SK-N-SH (cell line): ENCODE data around the gene SAE1. TPM values are rescaled to one million over a fixed set of nuclear protein-coding genes. Genes with fewer than 3 reads are reported as not detected.

Source experiments
- CTCF ChIA-PET: fragments of 300-600, 350-600 bp; formaldehyde crosslinking; extraction: SDS; loops from one replicate; lab custom pipeline; 2021; lab: Yijun Ruan, JAX
- POLR2A ChIA-PET: fragments of 350-600 bp; sonication (Branson Sonifier 250); formaldehyde crosslinking; extraction: SDS; loops from one replicate; lab custom pipeline; 2020; ENCODE audit warnings: antibody characterized with exemption, inconsistent platforms; lab: Yijun Ruan, JAX
- DNase-seq: peaks from one replicate; pipeline ENCODE4 v3.0.0; 2012
- H2AFZ ChIP-seq: fragments of 200-600 bp; sonication (generic); 2 replicates; pipeline ENCODE4 v1.8.1; 2016; ENCODE audit warnings: antibody characterized with exemption, mild to moderate bottlenecking, low read depth
- H3F3A ChIP-seq: fragments of 200-600 bp; sonication (generic); replicated peaks from 2 replicates; pipeline ENCODE3; 2016; ENCODE audit warnings: antibody characterized with exemption, mild to moderate bottlenecking; ENCODE audit not compliant: insufficient read depth
- H3K27ac ChIP-seq, 2 experiments: fragments of 200-500 bp in 1 of 2; fragments of 200-600 bp in 1 of 2; sonication (Bioruptor generic) in 1 of 2; sonication (generic), shearing (Covaris generic) in 1 of 2; 2 replicates each; pipeline versions ENCODE4 v1.5.1 to v1.6.1; 2014 to 2016; ENCODE audit warnings: low read depth in 2 of 2, inconsistent platforms in 1 of 2, low read length in 1 of 2, mild to moderate bottlenecking in 1 of 2, mixed read lengths in 1 of 2
- H3K27me3 ChIP-seq: fragments of 200-600 bp; sonication (generic), shearing (Covaris generic); 2 replicates; pipeline ENCODE4 v1.6.1; 2016; ENCODE audit warnings: mixed run types; ENCODE audit not compliant: insufficient read depth
- H3K36me3 ChIP-seq, 2 experiments: fragments of 200-500 bp in 1 of 2; fragments of 200-600 bp in 1 of 2; sonication (Bioruptor generic) in 1 of 2; sonication (generic) in 1 of 2; replicated peaks in 1 of 2; 2 replicates each; pipeline versions ENCODE3 to v1.5.1; 2014 to 2016; ENCODE audit warnings: low read length in 1 of 2, mild to moderate bottlenecking in 1 of 2; ENCODE audit not compliant: insufficient read depth in 2 of 2, control insufficient read depth in 1 of 2
- H3K4me1 ChIP-seq, 2 experiments: fragments of 200-500 bp in 1 of 2; fragments of 200-600 bp in 1 of 2; sonication (Bioruptor generic) in 1 of 2; sonication (generic), shearing (Covaris generic) in 1 of 2; 2 replicates each; pipeline versions ENCODE4 v1.5.1 to v1.6.1; 2014 to 2016; ENCODE audit warnings: low read depth in 1 of 2, low read length in 1 of 2, mixed run types in 1 of 2; ENCODE audit not compliant: insufficient read depth in 2 of 2, control insufficient read depth in 1 of 2
- H3K4me2 ChIP-seq: fragments of 200-600 bp; sonication (generic), shearing (Covaris generic); 2 replicates; pipeline ENCODE4 v1.6.1; 2017; ENCODE audit warnings: mixed run types
- H3K4me3 ChIP-seq, 2 experiments: fragments of 200-500 bp in 1 of 2; fragments of 200-600 bp in 1 of 2; sonication (Bioruptor generic) in 1 of 2; sonication (generic), shearing (Covaris generic) in 1 of 2; 2 replicates each; pipeline versions ENCODE4 v1.5.1 to v1.8.1; 2014 to 2016; ENCODE audit warnings: low read depth in 2 of 2, inconsistent platforms in 1 of 2, low read length in 1 of 2, mild to moderate bottlenecking in 1 of 2, mixed read lengths in 1 of 2, moderate library complexity in 1 of 2
- H3K79me2 ChIP-seq: fragments of 200-600 bp; sonication (generic); 2 replicates; pipeline ENCODE4 v1.8.1; 2017; ENCODE audit warnings: mild to moderate bottlenecking; ENCODE audit not compliant: insufficient read depth
- H3K9ac ChIP-seq: fragments of 200-600 bp; sonication (generic); 2 replicates; pipeline ENCODE4 v1.6.1; 2017; ENCODE audit warnings: mixed run types
- H3K9me2 ChIP-seq: fragments of 200-600 bp; sonication (generic); 2 replicates; pipeline ENCODE4 v1.6.1; 2017; ENCODE audit warnings: mixed run types
- H3K9me3 ChIP-seq: fragments of 200-600 bp; sonication (generic); 2 replicates; pipeline ENCODE4 v1.6.1; 2017; ENCODE audit warnings: mixed run types, mild to moderate bottlenecking, moderate library complexity
- H4K20me1 ChIP-seq: fragments of 200-600 bp; sonication (generic); 2 replicates; pipeline ENCODE4 v1.6.1; 2017; ENCODE audit warnings: mild to moderate bottlenecking, mixed run types; ENCODE audit not compliant: insufficient read depth
- CTCF ChIP-seq: fragments of 200-600 bp; sonication (generic); IDR thresholded peaks from 2 replicates; pipeline ENCODE4 v1.6.1; 2017; ENCODE audit warnings: antibody characterized with exemption, mild to moderate bottlenecking, moderate library complexity
- EP300 ChIP-seq, 2 experiments: IDR thresholded peaks; 2 replicates each; pipeline versions ENCODE4 v1.4.0 to v1.6.1; 2012; ENCODE audit warnings: borderline replicate concordance in 1 of 2, low read depth in 1 of 2, low read length in 1 of 2
- EZH2phosphoT487 ChIP-seq: fragments of 200-600 bp; sonication (generic); IDR thresholded peaks from 2 replicates; pipeline ENCODE4 v1.6.1; 2017; ENCODE audit warnings: low read depth, mixed run types, mild to moderate bottlenecking, antibody characterized with exemption, moderate library complexity, borderline replicate concordance
- FOSL2 ChIP-seq: IDR thresholded peaks from 2 replicates; pipeline ENCODE4 v1.4.0; 2012; ENCODE audit warnings: low read depth, mild to moderate bottlenecking, moderate library complexity, borderline replicate concordance
- FOXJ3 ChIP-seq: sonication (generic); formaldehyde crosslinking; IDR thresholded peaks from 2 replicates; pipeline ENCODE4 v1.5.1; 2020; ENCODE audit warnings: mild to moderate bottlenecking, missing genetic modification reagents
- FOXM1 ChIP-seq: IDR thresholded peaks from 2 replicates; pipeline ENCODE4 v1.4.0; 2012; ENCODE audit warnings: low read depth, mild to moderate bottlenecking
- GABPA ChIP-seq: IDR thresholded peaks from 2 replicates; pipeline ENCODE4 v1.4.0; 2012; ENCODE audit warnings: low read depth, mild to moderate bottlenecking
- GATA2 ChIP-seq: sonication (generic); formaldehyde crosslinking; IDR thresholded peaks from 2 replicates; pipeline ENCODE4 v1.5.0; 2020; ENCODE audit warnings: mild to moderate bottlenecking, missing genetic modification reagents
- JUND ChIP-seq: IDR thresholded peaks from 2 replicates; pipeline ENCODE4 v1.4.0; 2012
- MEF2A ChIP-seq: IDR thresholded peaks from 2 replicates; pipeline ENCODE4 v1.4.0; 2012; ENCODE audit warnings: low read depth, borderline replicate concordance
- MXI1 ChIP-seq: IDR thresholded peaks from 2 replicates; pipeline ENCODE4 v1.6.1; 2012; ENCODE audit warnings: mild to moderate bottlenecking, low read depth, low read length, improper control_type of control experiment
- NFIC ChIP-seq: IDR thresholded peaks from 2 replicates; pipeline ENCODE4 v1.4.0; 2012; ENCODE audit warnings: borderline replicate concordance
- POLR2AphosphoS5 ChIP-seq: IDR thresholded peaks from 2 replicates; pipeline ENCODE4 v1.6.1; 2012; ENCODE audit warnings: low read depth, low read length
- RAD21 ChIP-seq: IDR thresholded peaks from 2 replicates; pipeline ENCODE4 v1.6.1; 2012; ENCODE audit warnings: mild to moderate bottlenecking, low read length
- RCOR1 ChIP-seq: fragments of 150-350 bp; IDR thresholded peaks from 2 replicates; pipeline ENCODE4 v1.6.1; 2017; ENCODE audit warnings: antibody characterized with exemption, low read length
- REST ChIP-seq: IDR thresholded peaks from 2 replicates; pipeline ENCODE4 v1.6.1; 2012; ENCODE audit warnings: mild to moderate bottlenecking, low read depth, low read length, moderate library complexity
- RFX5 ChIP-seq: IDR thresholded peaks from 2 replicates; pipeline ENCODE4 v1.6.1; 2012; ENCODE audit warnings: mild to moderate bottlenecking, improper control_type of control experiment, low read length
- RXRA ChIP-seq: IDR thresholded peaks from 2 replicates; pipeline ENCODE4 v1.4.0; 2012; ENCODE audit warnings: low read depth, mild to moderate bottlenecking, borderline replicate concordance
- SMC3 ChIP-seq: IDR thresholded peaks from 2 replicates; pipeline ENCODE4 v1.6.1; 2012; ENCODE audit warnings: low read depth, low read length, improper control_type of control experiment
- TAF1 ChIP-seq: IDR thresholded peaks from 2 replicates; pipeline ENCODE4 v1.6.1; 2012; ENCODE audit warnings: low read depth, mild to moderate bottlenecking, low read length, moderate library complexity, borderline replicate concordance
- TCF12 ChIP-seq: IDR thresholded peaks from 2 replicates; pipeline ENCODE4 v1.4.0; 2012
- TEAD4 ChIP-seq: IDR thresholded peaks from 2 replicates; pipeline ENCODE4 v1.4.0; 2012; ENCODE audit warnings: mild to moderate bottlenecking, borderline replicate concordance; ENCODE audit not compliant: insufficient read depth
- USF2 ChIP-seq: fragments of 150-350 bp; IDR thresholded peaks from 2 replicates; pipeline ENCODE4 v1.6.1; 2017; ENCODE audit warnings: antibody characterized with exemption, low read length, low read depth, borderline replicate concordance
- YY1 ChIP-seq: IDR thresholded peaks from 2 replicates; pipeline ENCODE4 v1.4.0; 2012; ENCODE audit warnings: low read depth, mild to moderate bottlenecking
- WGBS: methylation state at CpG from one replicate; pipeline ENCODE4 v1.1.6; 2017; ENCODE audit warnings: low lambda C conversion rate; 5-methylcytosine and 5-hydroxymethylcytosine counted together
- polyA plus RNA-seq, 3 experiments: library from polyadenylated mRNA; depleted of rRNA; stranded (reverse); fragments of >200 nt; gene quantifications; 2 replicates each; pipeline ENCODE4 v1.2.3, GENCODE V29; 2012
- TF ChIP-seq, protein P1 (sequence below): IDR thresholded peaks from 2 replicates; pipeline ENCODE4; 2012
- TF ChIP-seq, protein P2 (sequence below): IDR thresholded peaks from 2 replicates; pipeline ENCODE4 v1.4.0; 2012; ENCODE audit warnings: low read depth

The SAE1 gene
- polyA plus RNA-seq, 1 of the 3 experiments (the other 2 are of a cell fraction): 123 TPM

DNA sequence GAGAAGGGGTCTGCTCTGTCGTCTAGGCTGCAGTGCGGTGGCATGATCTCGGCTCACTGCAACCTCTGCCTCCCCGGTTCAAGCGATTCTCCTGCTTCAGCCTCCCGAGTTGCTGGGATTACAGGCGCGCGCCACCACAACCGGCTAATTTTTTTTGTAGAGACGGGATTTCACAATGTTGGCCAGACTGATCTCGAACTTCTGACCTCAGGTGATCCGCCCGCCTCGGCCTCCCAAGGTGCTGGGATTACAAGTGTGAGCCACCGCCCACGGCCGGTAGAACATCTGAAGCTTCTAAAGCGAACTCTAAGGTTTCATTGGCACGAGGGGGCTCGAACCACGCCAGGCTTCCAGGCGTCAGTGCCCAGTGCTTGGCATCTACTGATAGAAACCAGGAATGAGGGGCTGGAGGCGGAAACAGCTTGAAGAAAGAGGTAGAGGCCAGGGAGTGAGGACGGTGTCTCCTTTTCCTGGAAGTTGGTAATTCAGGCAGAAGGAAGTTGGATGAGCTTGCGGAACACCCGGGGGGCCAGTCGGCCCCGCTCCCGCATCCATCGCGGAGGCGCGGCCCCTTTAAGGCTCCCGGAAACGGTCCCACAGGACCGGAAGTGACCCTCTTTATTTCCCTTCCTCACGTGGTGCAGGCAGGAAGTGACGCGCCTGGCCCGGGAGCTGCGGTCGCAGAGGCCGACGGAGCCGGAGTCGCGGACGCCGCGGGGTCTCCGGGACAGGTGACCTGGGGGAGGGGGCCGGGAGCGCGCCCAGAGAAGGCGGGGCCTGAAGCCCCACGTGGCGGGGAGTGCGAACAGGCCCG lies 125.5 kb downstream of the SAE1 start, which contains the start of gene CCDC9:
Gene CCDC9 (plus strand): TSS at position 647 of the 814 bp plus-strand sequence. CDS start 1,876 bp downstream, outside the sequence.
- Histone ChIP-seq H3K27me3 (no peaks in the 10 kb centered on the region), H3K79me2 (peaks cover 34% of the 10 kb centered on the region), H3K4me2 (peak within 1 kb of the TSS; percentile 88), H3F3A (peaks cover 16% of the 10 kb centered on the region), H2AFZ (peak within 1 kb of the TSS; percentile 68), H3K27ac (peak within 1 kb of the TSS; percentile 94), H3K4me1 (peaks cover 9 to 13% of the 10 kb centered on the region in 2 experiments; a peak in 2 of 4 replicates), H3K36me3 (peaks cover 24 to 26% of the 10 kb centered on the region in 2 experiments), H3K9me2 (no peaks in the 10 kb centered on the region), H4K20me1 (no peaks in the 10 kb centered on the region; the same call in 1 of the 2 replicates), H3K9ac (peak within 1 kb of the TSS; percentile 73), H3K4me3 (peak within 1 kb of the TSS; percentile 69 to 72), H3K9me3 (no peaks in the 10 kb centered on the region)
- DNase-seq: no peak
- 28% methylated on average over 24 of the region's 60 CpGs for WGBS
- POLR2A ChIA-PET: interaction anchor here (0.6 to 2.6 kb wide), 12 partner anchors 9 to 468 kb away, joined by 3 to 18 read pairs (median 4); partner anchors contain the start of genes AP2S1, INAFM1 and ZC3H4
- CTCF ChIA-PET: interaction anchor here (1.1 to 6.4 kb wide), 5 partner anchors 8 to 106 kb away, joined by 3 to 51 read pairs (median 4); no protein-coding TSS in a partner anchor
- TF ChIP-seq TCF12 (no peak), TEAD4 (no peak), MXI1 (peak; percentile 60; the same call in 1 of the 2 replicates), RAD21 (no peak), USF2 (peak; percentile 91; the same call in 1 of the 2 replicates), CTCF (no peak), GABPA (peak; percentile 92), RFX5 (0 out of 2 replicates have a peak, but pooled peaks have one; percentile 7), TAF1 (peak; percentile 56; the same call in 1 of the 2 replicates), YY1 (no peak), RXRA (no peak), RCOR1 (no peak), FOXM1 (no peak), FOXJ3 (CRISPR knock-in tag) (no peak), MEF2A (no peak), FOSL2 (no peak), GATA2 (CRISPR knock-in tag) (no peak), SMC3 (no peak), JUND (no peak), POLR2AphosphoS5 (peak; percentile 63), EP300 (IDR thresholded peaks at IDR 0.05; ENCODE audit: borderline replicate concordance in 1 of 2, low read depth in 1 of 2, low read length in 1 of 2) (no peak), NFIC (no peak; the same call in 1 of the 2 replicates), REST (no peak), EZH2phosphoT487 (no peak)
- TF ChIP-seq, protein P1, sequence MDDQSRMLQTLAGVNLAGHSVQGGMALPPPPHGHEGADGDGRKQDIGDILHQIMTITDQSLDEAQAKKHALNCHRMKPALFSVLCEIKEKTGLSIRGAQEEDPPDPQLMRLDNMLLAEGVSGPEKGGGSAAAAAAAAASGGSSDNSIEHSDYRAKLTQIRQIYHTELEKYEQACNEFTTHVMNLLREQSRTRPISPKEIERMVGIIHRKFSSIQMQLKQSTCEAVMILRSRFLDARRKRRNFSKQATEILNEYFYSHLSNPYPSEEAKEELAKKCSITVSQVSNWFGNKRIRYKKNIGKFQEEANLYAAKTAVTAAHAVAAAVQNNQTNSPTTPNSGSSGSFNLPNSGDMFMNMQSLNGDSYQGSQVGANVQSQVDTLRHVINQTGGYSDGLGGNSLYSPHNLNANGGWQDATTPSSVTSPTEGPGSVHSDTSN: no peak
- TF ChIP-seq, protein P2, sequence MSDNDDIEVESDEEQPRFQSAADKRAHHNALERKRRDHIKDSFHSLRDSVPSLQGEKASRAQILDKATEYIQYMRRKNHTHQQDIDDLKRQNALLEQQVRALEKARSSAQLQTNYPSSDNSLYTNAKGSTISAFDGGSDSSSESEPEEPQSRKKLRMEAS: peak; percentile 75
